GM18508 (cell line): ENCODE results near the gene HSPB3.
"Not testable (repeated sequence)": the region's sequence is repeated elsewhere in the genome, so short reads cannot be mapped to it uniquely, and the experiment has no call there.

Experiments
- ATAC-seq: cut with Tn5 transposase; IDR thresholded peaks from one replicate; pipeline ENCODE4 v1.9.1; 2021; ENCODE audit warnings: moderate number of reproducible peaks; ENCODE audit not compliant: insufficient read depth, unreplicated experiment

The HSPB3 gene

GRCh38 chr5:54453046-54453445 lies 2.5 kb upstream of the HSPB3 start:
- ATAC-seq, result no peak

- no peak for ATAC-seq
Measured at GRCh38 chr5:54454602-54455001, 897 bp upstream of the HSPB3 start.

GRCh38 chr5:54457094-54457862 lies 1.8 kb downstream of the HSPB3 start:
- ATAC-seq, result no peak

- no peak for ATAC-seq
Measured at GRCh38 chr5:54458221-54458620, 2.7 kb downstream of the HSPB3 start.

GRCh38 chr5:54460181-54460919 lies 4.9 kb downstream of the HSPB3 start:
- ATAC-seq, result no peak

GRCh38 chr5:54462281-54462680 lies 6.8 kb downstream of the HSPB3 start:
- ATAC-seq, result no peak

- no peak for ATAC-seq
Measured at GRCh38 chr5:54463713-54464112, 8.2 kb downstream of the HSPB3 start.

- ATAC-seq, result no peak
Measured at GRCh38 chr5:54469622-54470021, 14.1 kb downstream of the HSPB3 start.

- no peak for ATAC-seq
Measured at GRCh38 chr5:54470128-54470527, 14.6 kb downstream of the HSPB3 start.

- no peak for ATAC-seq
Measured at GRCh38 chr5:54470677-54471076, 15.2 kb downstream of the HSPB3 start.

- no peak for ATAC-seq
Measured at GRCh38 chr5:54471398-54471797, 15.9 kb downstream of the HSPB3 start.

GRCh38 chr5:54476682-54477081 lies 21.2 kb downstream of the HSPB3 start:
- ATAC-seq, result no peak

GRCh38 chr5:54477941-54478478 lies 22.5 kb downstream of the HSPB3 start:
- ATAC-seq, result no peak

- ATAC-seq, result no peak
Measured at GRCh38 chr5:54480296-54480695, 24.8 kb downstream of the HSPB3 start.

GRCh38 chr5:54484219-54484894 lies 28.9 kb downstream of the HSPB3 start:
- no peak for ATAC-seq

GRCh38 chr5:54485659-54486058 lies 30.2 kb downstream of the HSPB3 start:
- ATAC-seq, result not testable (repeated sequence)

GRCh38 chr5:54489648-54489979 lies 34.1 kb downstream of the HSPB3 start:
- not testable (repeated sequence) for ATAC-seq

GRCh38 chr5:54491326-54491725 lies 35.8 kb downstream of the HSPB3 start:
- no peak for ATAC-seq

- ATAC-seq, result no peak
Measured at GRCh38 chr5:54492178-54492577, 36.7 kb downstream of the HSPB3 start.

- ATAC-seq, result no peak
Measured at GRCh38 chr5:54495027-54495426, 39.5 kb downstream of the HSPB3 start.
